Activated naive CD4-positive, alpha-beta T cell (primary cell): Measurements from ENCODE around the gene NFATC3.

ENCODE experiments used
- DNase-seq, 4 experiments: peaks; one replicate each; lab custom pipeline; 2025; lab: John Stamatoyannopoulos, UW

NFATC3 gene

DNA sequence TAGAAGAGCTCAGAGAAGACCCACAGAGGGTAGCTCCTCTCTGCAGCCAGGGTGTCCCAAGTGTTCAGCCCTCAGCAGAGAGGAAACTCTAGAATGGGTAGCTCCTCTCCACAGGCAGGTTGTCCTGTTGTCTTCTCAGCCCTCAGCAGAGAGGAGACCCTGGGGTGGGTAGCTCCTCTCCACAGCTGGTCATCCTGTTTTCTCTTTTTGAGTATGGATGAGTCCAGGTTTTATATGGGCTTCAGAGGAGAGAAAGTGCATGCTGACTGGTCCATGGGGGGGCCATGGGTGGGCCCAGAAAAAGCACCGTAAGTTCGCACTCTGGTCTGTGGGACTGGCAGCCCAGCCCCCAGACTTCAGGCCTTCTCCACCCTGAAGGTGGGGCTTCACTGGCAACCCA is 102.3 kb downstream of the NFATC3 start:
- DNase-seq = no peak

DNA sequence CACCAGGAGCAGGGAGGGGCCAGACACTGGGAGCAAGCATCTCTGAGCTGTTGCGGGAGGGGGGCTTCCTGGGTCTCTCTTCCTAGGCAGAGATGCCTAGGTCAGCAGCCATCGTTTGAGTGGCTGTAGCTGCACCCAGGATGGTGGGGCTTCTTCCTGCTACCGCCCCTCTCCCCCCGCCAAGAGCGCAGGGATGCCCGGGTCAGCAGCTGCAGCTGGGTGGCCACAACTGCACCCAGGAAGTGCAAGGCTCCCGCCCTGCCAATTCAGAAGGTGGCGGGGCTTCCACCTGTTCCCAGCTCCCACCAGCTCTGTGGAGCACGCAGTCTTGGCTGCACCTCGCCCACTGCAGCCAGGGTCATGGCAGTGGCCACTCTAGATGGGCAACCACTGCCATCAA is 103.0 kb downstream of the NFATC3 start:
- no peak for DNase-seq

DNA sequence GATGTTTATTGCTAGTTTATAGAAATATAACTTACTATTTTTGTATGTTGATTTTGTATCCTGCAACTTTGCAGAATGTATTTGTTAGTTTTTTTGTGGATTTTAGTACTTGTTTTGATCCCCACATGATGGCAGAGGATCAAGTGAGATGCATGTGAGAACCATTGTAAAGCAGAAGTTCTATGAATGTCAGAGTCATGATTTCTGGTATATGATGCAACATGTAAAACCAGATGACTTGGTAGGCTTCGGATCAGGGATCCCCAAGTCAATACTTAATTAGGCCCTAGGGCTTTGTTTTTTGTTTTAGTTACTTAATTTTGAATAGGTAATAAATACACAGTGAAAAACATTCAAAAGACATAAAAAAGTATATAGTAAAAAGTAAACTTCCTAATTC is 104.9 kb downstream of the NFATC3 start:
- no peak for DNase-seq

DNA sequence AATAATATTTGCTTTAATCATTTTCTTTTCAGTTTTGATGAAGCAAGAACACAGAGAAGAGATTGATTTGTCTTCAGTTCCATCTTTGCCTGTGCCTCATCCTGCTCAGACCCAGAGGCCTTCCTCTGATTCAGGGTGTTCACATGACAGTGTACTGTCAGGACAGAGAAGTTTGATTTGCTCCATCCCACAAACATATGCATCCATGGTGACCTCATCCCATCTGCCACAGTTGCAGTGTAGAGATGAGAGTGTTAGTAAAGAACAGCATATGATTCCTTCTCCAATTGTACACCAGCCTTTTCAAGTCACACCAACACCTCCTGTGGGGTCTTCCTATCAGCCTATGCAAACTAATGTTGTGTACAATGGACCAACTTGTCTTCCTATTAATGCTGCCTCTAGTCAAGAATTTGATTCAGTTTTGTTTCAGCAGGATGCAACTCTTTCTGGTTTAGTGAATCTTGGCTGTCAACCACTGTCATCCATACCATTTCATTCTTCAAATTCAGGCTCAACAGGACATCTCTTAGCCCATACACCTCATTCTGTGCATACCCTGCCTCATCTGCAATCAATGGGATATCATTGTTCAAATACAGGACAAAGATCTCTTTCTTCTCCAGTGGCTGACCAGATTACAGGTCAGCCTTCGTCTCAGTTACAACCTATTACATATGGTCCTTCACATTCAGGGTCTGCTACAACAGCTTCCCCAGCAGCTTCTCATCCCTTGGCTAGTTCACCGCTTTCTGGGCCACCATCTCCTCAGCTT is 105.8 kb downstream of the NFATC3 start:
- no peak for DNase-seq

DNA sequence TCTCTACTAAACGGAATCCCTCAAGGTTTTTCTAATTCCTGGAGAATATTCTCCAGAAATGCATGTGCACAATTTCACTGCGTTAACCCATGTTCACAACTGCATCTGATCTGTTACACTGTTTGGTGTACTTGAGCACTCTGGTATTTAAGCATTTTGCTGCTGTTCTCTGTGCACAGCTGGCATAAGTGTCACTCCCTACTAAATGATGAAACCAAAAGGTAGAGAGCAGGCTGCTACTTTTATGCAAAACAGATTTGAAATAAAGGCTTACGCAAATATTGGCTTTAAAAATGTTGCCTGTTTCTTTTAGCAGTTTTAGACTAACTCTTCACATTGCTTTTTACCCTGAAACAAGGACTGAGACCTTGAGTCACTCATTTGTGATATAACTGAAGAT is 109.1 kb downstream of the NFATC3 start:
- no peak for DNase-seq

DNA sequence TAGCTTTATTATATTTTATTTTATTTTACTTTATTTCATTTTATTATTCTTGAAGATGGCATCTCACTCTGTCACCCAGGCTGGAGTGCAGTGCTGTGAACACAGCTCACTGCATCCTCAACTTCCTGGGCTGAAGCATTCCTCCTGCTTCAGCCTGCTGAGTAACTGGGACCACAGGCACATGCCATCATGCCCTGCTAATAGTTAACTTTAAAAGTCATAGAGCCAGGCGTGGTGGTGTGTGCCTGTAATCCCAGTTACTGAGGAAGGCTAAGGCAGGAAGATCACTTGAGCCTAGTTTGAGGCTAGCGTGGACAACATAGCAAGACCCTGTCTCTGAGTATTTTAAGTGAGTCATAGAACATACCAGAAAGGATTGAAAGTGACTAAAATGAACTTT is 112.1 kb downstream of the NFATC3 start:
- DNase-seq = no peak

DNA sequence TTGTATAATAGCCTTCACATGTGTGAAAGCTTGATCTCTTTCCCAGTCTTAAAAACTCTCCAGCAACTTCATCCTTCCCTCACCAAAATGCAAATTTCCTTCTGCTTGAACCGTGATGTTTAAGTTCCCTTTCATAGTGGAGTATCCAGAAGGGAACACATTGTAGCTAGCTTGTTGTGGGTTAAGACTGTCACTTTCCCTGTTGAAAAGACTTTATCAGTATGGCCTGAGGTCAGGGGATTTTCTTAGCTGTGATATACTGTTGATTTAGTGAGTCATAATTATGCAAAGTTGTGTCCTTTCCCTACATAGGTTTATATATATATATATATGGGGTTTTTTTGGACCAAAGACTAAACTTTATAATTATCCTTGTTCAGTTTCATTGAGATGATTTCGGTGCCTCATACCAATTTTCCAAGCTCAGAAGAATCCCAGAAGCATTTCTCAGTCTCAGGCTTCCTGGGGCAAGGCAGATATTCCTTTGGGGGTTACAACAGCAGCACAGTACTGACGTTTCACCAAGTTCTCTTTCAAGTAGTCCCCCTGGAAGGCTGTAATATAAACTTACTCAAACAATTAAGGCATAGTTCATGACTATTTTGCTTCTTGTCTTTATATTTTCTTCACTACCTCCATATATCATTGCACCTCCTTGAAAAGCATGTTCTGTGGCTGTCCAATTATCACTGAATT is 115.1 kb downstream of the NFATC3 start:
- DNase-seq = no peak

DNA sequence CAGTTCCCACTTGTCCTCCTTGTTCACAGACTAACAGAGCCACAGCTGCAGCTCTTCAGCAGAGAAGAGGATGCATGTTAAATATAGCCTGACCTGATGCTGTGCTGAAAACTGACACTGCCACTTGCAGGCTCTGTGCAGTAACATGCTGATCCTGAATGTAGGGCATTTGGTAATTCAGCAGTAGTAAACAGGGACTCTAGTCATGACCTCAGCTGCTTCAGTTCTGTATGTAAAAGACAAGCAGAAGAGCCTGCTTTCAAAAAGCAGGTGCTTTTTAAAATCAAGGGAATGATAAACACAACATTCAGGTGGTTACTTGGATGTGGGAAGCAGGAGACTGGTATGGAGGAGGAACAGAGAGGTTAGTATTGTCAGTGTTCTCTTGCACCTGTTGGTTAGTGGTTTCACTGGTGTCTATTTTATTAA is 116.9 kb downstream of the NFATC3 start:
- DNase-seq = no peak

DNA sequence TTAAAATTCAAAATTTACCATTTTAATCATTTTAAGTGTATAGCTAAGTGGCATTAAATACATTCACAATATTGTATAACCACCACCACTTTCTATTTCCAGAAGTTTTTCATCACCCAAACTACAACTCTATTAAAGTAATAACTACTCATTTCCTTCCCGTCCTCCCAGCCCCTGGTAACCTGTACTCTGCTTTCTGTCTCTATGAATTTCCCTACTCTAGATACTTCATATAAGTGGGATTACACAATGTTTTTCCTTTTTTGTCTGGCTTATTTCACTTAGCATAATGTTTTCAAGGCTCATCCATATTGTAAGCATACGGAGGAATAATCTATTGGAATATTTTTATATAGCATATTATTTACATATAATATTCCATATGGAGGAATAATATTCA is 121.1 kb downstream of the NFATC3 start:
- no peak for DNase-seq

DNA sequence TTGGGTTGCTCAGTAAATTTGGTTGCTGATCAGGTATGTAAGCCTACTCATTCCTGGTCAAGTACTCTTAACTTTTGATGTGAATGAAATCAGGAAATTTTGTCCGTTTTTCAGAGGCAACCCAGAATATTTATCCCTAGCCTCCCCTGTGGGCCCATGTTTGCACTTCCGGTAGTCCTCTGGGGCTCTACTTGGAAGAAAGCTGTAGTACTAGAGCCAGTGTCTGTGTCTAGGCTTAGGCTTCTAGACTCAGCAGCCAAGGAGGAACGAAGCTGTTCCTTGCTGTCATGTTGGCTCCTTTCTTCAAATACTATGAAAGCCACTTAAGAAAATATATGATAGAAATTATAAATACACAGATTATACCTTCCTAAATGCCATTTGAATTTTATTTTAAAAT is 129.6 kb downstream of the NFATC3 start:
- no peak for DNase-seq

DNA sequence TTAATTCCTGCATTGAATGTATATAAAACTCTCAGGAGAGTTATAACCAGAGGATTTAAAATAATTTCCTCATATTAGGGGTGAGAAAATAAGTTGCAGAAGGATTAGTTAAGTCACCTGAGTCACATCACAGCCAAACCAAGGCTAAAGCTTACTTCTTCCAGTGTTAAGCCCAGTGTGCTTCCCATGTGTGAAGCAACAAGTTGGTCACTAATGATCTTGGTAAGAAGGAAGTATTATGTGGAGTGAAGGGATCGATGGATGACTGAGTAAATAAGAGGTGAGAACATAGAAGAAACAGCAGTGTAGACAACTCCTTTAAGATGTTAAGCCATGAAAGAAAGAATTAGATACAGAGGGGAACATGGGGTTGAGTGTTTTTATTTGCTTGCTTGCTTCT is 130.1 kb downstream of the NFATC3 start:
- DNase-seq = no peak

DNA sequence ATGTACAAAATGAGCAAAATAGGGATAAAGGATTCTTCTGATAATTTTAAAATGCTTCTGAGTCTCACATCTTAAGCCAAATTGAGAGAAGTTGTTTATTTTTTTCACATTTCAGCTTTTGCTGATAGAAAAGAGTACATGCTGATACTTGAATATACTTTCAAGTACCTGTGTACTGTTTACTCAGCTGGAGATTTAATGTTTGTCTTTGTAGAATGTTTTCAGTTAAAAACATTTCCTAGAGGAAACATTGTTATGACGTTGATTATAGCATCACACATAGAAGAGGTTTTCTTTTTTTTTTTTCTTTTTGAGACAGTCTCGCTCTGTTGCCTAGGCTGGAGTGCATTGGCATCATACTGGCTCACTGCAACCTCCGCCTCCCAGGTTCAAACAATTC is 131.1 kb downstream of the NFATC3 start:
- no peak for DNase-seq

DNA sequence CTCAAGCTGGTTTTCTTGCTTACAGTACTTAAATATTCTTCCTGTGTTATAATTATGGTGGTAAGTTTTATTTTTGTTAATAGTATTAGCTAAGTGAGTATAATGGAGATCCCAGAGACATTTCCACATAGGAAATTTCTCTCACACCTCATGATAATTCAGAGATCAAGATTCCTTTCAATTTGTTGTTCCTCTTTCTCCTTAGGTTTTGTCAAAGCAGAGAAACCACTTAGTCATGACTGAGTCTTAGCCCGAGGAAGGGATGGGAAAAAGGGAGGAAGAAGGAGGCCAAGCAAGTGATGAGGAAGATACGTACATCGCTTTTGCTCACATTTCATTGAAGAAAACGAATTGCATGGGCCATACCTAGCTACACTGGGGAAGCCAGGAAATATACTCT is 132.3 kb downstream of the NFATC3 start:
- no peak for DNase-seq

DNA sequence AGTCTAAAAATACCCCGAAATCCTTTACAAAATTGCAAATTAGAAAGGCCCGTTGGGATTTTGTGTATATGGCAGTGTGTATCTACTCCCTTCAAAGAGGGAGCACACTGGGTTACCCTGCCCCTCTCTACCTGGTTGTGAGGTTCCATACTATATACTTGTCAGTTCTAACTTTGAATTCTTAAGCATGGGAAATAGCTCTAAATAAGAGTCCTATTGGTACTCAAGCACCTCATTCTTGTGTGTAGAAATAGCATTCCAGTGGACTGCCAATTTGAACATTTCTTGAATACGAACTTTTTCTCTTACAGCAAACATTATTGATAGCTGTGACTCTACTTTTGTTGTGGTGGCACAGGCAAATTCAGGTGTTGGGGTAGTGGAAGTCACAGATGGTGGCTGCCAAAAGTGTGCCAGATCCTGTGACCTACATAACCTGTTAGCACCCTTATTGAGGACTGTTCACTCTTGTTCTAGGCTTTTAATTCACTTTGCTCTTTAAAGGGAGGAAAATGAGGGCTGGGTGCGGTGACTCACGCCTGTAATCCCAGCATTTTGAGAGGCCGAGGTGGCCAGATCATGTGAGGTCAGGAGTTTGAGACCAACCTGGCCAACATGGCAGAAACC is 134.7 kb downstream of the NFATC3 start:
- DNase-seq = no peak

DNA sequence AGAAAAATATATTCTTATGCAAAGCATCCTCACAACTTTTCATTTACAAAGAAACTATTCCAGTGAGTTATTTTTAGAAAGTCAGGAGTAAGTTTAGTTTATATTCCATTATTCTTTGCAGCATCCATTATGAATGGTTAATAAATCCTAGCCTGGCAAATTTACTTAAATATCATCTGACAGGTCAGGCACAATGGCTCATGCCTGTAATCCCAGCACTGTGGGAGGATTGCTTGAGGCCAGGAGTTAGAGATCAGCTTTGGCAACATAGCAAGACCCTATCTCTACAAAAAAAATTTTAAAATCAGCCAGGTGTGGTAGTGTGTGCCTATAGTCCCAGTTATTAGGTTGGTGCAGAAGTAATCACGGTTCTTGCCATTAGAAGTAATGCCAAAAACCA is 137.9 kb downstream of the NFATC3 start:
- DNase-seq = no peak

DNA sequence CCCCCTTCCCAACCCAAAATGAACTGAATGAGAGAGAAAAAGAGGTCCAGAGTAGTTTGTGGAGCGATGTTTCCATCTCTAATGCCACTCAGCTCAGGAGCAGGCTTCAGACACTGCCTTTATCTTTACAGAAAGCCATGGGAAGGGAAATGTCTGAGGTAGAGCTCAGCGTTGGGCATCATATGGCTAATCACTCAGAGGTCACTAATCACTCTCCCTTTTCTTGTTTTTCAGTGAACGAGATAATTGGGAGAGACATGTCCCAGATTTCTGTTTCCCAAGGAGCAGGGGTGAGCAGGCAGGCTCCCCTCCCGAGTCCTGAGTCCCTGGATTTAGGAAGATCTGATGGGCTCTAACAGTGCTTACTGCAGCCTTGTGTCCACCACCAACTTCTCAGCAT is 140.9 kb downstream of the NFATC3 start:
- DNase-seq = no peak

DNA sequence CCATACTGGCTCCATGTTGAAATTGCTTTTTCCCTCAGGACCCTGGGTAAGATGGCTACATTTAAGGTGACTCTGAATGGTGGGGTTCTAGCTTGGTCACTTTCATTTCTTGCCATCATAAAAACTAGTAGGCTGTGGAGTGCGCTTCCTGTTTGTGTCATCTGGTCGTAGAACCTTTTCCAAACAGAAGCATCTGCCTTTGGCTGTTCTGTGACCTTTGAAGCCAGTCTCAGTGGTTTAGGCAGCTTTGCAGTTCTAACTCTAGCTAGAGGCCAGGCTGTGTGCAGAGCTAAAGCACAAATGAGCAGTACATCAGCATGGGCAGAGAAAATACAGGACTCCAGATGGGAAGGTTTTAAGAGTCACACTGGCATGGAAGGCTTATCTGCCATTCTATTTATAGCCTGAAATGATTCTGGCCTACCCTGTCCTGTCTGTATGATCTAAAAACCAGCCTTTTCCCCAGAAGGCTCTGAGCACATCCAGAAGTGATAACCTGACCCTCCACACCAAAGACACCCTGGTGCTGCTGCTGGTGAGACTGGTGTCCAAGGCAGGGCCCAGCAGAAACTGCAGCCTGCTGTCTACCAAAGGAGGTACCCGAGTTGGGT is 142.1 kb downstream of the NFATC3 start:
- DNase-seq = no peak

DNA sequence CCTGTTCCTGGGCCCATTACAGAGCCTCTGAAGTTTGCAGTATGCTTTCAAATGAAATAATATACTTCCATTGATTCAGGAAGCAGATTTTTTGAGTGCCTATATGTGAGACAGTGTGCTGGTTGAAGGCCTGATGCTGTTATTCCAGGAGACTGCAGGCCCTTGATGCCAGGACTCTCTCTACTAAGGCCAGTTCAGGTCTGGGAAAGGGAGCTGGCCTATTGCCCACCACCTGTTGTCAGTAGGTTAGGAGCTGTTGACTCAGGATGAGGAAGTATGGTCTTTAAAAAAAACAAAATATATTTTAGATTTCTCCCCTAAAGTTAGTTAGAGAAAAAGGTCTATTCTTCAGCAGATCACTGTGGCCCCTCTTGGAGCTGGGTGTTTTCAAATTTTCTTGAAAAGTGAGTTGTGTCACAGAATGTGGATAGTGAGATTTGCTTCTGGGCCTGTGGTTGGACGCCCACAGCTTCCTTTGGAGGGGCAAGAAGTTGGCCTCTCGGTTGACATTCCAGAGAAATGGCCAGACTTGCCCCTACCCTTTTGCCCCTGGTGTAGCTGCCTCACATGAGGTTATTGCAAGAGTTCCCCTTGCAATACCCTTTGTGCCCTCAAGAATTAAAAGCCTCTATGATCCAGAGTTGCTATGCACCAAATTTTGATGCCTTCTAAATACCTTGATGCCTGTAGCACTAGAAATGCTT is 142.8 kb downstream of the NFATC3 start:
- DNase-seq = no peak

DNA sequence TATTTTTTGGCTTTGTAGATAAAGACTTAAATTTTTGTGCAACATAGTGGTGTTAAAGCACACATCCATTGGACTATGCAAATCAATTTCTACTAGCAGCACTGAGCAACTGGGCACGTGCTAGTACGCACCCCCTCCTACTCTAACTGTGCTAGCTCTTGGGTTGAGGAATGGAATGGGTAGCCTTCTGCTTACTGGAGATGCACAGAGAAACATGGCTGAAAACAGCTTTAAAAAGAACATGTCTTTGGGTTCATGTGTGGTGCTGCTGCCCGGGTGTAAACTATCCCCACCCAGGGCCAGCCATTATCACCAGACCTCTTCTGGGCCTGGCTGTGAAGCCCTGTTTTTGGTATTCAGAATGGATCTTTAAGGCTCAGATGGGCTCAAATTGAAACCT is 143.5 kb downstream of the NFATC3 start:
- DNase-seq = no peak

DNA sequence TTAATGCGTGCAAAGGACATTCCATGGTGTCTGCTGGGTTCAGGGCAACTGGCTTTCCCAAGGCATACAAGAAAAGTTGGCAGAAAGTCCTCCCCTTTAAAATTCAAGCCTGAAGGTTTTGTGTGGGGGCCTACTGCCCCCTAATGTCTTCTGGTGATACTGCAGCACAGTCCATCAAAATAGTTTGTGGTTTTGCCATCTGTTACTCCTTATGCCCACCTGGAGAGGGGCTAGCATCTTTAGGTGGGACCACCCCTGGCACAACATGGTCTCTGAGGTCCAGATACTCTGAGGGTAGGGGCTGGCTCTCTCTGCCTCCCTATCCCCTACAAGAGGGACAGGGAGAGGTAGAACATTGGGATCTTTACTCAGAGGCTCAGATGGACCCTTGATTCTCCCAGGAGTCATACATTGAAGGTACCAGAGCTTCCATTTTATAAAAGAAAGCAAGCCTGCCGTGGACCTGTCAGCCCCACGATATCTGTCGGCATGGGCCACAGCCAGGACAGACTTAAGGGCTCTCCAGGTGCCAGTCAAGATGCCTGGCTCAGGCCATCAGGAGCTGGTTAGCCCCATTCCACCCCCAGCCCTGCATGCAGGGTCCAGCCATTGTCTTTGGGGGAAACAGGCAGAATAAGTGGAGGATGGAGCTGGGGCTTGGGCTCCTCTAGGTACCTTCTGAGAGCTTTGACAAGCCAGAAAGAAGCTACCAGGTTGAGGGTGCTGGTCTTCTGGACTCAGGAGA is 144.4 kb downstream of the NFATC3 start:
- DNase-seq = peak in 1 of 4 experiments; percentile 32

DNA sequence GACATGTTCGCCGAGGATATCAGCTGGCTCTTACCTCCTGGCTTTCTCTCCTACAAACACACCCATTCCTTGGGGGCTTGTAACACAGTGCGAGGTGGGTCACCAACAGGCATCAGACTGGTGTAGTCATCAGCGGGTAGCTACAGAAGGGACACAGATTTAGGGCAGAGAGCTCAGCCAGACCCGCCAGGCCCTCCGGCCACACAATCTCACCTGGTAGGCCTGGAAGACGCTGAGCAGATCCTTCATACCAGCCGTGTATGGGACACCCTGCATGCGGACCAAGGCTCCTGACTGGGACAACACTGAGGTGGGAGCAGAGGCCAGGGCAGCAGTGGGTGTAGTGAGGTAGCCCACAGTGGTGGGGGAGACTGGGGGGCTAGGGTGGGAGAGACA is 145.0 kb downstream of the NFATC3 start:
- no peak for DNase-seq

DNA sequence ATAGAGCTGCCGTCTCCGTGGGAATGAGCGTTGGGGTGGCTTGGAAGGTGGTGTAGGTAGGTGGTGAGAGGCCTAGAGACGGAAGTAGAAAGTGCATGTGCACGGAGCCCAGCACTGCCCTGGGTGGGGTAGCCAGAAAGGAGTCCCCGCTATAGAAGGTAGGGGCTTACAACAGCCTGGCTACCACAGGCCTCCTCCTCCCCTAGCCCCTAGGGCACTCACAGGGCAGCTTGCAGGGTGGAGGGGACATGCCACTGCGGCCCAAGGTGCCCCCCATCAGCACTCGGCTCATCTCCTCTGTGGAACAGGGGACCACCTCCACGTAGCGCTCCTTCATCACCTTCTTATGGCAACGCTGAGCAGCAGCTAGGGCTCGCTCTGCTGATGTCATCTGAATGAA is 145.8 kb downstream of the NFATC3 start:
- DNase-seq = no peak
